ENCODE measurements around the gene KCNK5. TPM values are rescaled to one million over a fixed set of nuclear protein-coding genes. Genes with fewer than 3 reads are reported as not detected.

The KCNK5 gene
- total and polyA plus RNA-seq, 4 donors = 0.73 to 7.5 (median 6.1) TPM

DNA sequence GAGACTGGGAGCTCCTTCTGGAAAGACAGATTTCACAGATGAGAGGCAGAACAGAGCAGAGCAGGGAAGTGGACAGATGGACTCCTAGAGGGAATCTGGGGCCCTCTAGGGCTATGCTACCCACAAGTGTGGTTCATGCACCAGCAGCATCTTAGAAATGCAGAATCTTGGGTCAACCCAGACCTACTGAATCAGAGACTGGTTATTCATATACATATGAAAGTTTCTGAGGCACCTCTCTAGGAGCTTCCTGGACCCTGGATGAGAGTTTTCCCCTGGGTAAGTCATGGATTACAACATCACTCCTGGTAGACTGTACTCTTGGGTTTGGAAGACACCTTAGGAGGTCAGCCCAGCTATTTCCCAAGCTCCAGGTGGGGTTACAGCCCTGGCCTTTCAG lies 58.9 kb downstream of the KCNK5 start:
- Histone ChIP-seq H3K27me3 (ENCODE audit: control insufficient read depth, insufficient read depth, low read length) (peaks cover 3% of the 10 kb centered on the region), H3K27ac (ENCODE audit: low read depth, low read length) (no peak overlapping the region), H3K4me3 (ENCODE audit: low read depth, low read length) (no peak overlapping the region), H3K36me3 (ENCODE audit: control insufficient read depth, insufficient read depth, low read length) (no peaks in the 10 kb centered on the region), H3K9me3 (ENCODE audit: control insufficient read depth, insufficient read depth, low read length) (peaks cover 3% of the 10 kb centered on the region), H3K4me1 (ENCODE audit: control insufficient read depth, insufficient read depth, low read length) (peaks cover 17% of the 10 kb centered on the region)
- DNase-seq (ENCODE audit: low read depth in 4 of 6, low spot score in 6 of 6) = no peak

DNA sequence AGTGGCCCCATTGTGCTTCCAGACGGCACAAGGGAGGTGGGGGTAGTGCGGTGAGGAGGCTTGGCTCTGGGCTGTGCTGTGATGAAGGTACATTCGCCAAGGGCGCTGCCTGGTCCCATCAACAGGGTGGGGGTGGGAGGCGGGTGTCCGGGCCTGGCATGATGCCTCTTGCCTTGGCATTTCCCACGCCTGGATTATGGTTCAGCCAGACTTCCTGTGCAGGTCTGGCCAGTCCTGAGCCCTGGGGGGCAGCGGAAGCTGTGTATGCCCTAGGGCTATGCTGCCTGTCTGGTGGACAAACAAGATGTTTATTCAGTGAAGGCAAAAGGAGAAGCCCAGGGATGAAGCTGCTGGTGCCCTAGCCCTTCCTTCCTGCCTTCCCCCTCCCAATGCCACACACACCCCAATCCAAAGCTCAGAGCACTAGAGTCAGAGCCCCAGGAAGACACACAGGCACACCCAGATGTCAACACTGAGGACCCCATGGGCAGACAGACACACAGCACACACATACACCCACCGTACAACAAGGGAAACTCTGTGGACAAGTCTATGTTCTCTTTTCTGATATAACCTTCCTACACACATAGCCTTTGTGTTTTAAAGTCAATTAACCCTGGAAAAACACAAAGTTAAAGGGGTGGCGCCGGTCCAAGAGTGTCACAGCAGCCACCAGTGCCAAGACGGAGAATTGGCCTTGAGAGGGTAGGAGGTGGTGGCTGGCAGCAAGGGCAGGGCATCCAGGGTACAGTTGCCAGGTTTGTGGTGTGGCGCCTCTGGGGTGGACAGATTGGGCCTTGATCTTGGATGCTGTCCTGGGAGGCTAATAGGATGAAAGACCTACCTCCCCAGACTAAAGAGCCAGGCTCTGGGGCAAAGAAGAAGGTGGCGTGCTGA lies 59.6 kb downstream of the KCNK5 start:
- Histone ChIP-seq H3K4me1 (ENCODE audit: control insufficient read depth, insufficient read depth, low read length) (peaks cover 17% of the 10 kb centered on the region), H3K27ac (ENCODE audit: low read depth, low read length) (no peak overlapping the region), H3K9me3 (ENCODE audit: control insufficient read depth, insufficient read depth, low read length) (peaks cover 3% of the 10 kb centered on the region), H3K36me3 (ENCODE audit: control insufficient read depth, insufficient read depth, low read length) (no peaks in the 10 kb centered on the region), H3K27me3 (ENCODE audit: control insufficient read depth, insufficient read depth, low read length) (peaks cover 3% of the 10 kb centered on the region), H3K4me3 (ENCODE audit: low read depth, low read length) (no peak overlapping the region)
- peak in 1 of 6 donors; percentile 49 for DNase-seq (ENCODE audit: low read depth in 4 of 6, low spot score in 6 of 6)
- 80% methylated on average over 13 of the region's 14 CpGs for WGBS (ENCODE audit: insufficient coverage)

DNA sequence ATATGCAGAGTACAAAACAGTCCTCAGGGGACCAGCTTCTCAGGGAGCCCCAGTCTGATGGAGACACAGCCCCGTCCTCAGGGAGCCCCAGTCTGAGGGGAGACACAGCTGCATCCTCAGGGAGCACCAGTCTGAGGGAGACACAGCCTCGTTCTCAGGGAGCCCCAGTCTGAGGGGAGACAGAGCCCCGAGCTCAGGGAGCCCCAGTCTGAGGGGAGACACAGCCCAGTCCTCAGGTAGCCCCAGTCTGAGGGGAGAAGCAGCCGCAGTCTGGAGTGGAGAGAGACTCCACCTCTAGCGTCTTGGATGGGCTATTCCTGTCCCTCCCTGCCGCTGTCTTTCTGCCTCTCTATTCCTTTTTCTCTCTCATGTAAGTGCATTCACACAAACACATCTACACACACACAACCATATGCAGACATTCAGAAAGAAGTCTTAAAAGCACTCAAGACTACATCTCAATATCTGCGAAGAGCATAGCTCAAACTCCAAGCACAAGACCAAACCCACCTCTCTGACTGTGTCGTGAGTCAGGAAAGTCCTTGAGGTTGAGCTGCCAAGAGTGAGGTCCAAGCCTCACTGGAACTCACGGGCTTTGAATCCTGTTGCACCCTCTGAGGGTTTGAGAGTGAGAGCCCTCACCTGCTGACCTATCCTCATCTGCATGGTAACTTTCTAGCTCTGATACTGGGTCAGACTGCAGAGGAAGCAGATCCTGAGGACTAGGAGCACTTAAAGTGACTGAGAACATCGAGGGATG lies 61.2 kb downstream of the KCNK5 start:
- no peak overlapping the region for H3K27ac ChIP-seq (ENCODE audit: low read depth, low read length)

DNA sequence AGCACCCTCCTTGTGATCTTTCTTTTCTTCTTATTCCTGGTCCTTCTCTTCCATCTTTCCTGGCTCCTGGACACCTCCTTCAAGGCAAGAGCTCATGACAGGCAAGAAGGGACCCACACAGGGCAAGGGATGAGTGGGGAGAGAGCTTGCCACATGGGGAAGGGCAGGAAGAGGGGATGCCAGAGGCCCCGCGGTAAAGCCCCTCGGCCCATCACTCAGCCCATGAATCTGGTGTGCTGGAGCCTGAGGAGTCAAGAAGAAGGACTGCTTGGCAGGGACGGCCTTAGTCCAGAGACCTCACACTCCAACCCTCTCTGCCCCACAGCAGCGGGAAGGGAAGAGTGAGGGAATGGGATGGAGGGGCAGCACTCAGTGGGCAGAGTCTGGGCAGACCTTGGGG lies 62.0 kb downstream of the KCNK5 start:
- H3K9me3 ChIP-seq (ENCODE audit: control insufficient read depth, insufficient read depth, low read length) = peaks cover 3% of the 10 kb centered on the region
- H3K4me1 ChIP-seq (ENCODE audit: control insufficient read depth, insufficient read depth, low read length) = peaks cover 17% of the 10 kb centered on the region
- peaks cover 3% of the 10 kb centered on the region for H3K27me3 ChIP-seq (ENCODE audit: control insufficient read depth, insufficient read depth, low read length)
- DNase-seq (ENCODE audit: low read depth in 4 of 6, low spot score in 6 of 6) = no peak
- no peaks in the 10 kb centered on the region for H3K36me3 ChIP-seq (ENCODE audit: control insufficient read depth, insufficient read depth, low read length)
- 100% methylated on average over 3 of the region's 5 CpGs for WGBS (ENCODE audit: insufficient coverage)
- no peak overlapping the region for H3K4me3 ChIP-seq (ENCODE audit: low read depth, low read length)
- no peak overlapping the region for H3K27ac ChIP-seq (ENCODE audit: low read depth, low read length)

More for the DNA sequence above, 61.2 kb downstream of the KCNK5 start:
- 80% methylated on average over 8 of the region's 10 CpGs for WGBS (ENCODE audit: insufficient coverage)
- peaks cover 17% of the 10 kb centered on the region for H3K4me1 ChIP-seq (ENCODE audit: control insufficient read depth, insufficient read depth, low read length)
- no peak for DNase-seq (ENCODE audit: low read depth in 4 of 6, low spot score in 6 of 6)
- peaks cover 3% of the 10 kb centered on the region for H3K27me3 ChIP-seq (ENCODE audit: control insufficient read depth, insufficient read depth, low read length)
- no peaks in the 10 kb centered on the region for H3K36me3 ChIP-seq (ENCODE audit: control insufficient read depth, insufficient read depth, low read length)
- peaks cover 3% of the 10 kb centered on the region for H3K9me3 ChIP-seq (ENCODE audit: control insufficient read depth, insufficient read depth, low read length)
- H3K4me3 ChIP-seq (ENCODE audit: low read depth, low read length) = no peak overlapping the region

DNA sequence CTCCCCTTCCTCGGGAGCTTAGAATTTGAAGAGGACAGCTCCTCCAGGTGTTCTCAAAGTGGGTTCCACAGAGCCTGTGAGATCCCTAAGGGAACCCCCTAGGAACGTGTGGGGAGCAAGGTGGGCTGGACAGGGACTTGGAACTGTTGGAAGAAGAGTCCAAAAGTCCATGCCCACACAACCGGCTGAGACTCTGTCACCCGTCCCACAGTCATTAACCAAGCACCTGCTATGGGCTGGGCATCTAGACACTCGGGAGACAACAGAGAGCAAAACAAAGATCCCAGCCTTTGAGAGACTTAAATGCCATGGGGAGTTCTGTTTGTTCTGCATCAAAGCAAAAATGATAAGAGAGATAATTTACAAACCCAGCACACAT lies 62.4 kb downstream of the KCNK5 start:
- peaks cover 3% of the 10 kb centered on the region for H3K9me3 ChIP-seq (ENCODE audit: control insufficient read depth, insufficient read depth, low read length)

DNA sequence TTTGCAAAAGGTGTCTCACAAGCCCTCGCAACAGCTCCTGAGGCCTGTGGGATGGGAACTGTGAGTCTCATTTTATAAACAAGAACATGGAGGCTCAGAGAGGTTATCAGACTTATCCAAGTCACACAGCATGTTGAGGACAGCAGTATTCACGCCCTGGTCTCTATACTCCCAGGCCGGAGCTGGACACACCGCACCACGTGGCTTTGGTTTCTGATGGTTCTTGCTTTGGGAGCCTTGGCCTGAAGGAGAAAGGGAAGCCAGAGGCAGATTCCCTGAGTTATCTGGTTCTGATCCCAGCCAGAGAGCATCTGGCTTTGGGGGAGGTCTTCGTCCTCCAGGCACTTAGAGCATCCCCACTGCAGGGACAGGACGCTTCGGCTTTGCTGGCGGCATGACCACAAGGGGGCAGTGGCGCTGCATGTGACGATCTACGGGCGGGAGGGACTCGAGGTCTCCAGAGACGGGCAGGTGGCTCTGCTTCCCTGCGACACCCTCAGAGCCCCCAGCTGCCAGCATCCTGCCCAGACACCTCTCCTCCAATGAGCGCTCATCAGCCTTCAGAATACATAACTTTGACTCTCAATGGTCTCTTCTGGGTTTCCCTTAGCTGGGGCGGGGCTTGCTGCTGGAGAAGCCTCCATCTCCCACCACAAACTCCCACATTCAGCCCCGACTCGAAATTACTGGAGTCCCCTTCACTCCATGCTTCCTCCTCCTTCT lies 62.9 kb downstream of the KCNK5 start:
- Histone ChIP-seq H3K27me3 (ENCODE audit: control insufficient read depth, insufficient read depth, low read length) (peaks cover 3% of the 10 kb centered on the region), H3K4me1 (ENCODE audit: control insufficient read depth, insufficient read depth, low read length) (peaks cover 17% of the 10 kb centered on the region), H3K4me3 (ENCODE audit: low read depth, low read length) (no peak overlapping the region), H3K9me3 (ENCODE audit: control insufficient read depth, insufficient read depth, low read length) (peaks cover under 1% of the 10 kb centered on the region), H3K36me3 (ENCODE audit: control insufficient read depth, insufficient read depth, low read length) (no peaks in the 10 kb centered on the region), H3K27ac (ENCODE audit: low read depth, low read length) (no peak overlapping the region)
- peak in 5 of 6 donors; percentile 20 to 75 (median 28) for DNase-seq (ENCODE audit: low read depth in 4 of 6, low spot score in 6 of 6)
- 25% methylated on average over 16 of the region's 20 CpGs for WGBS (ENCODE audit: insufficient coverage)

More for the DNA sequence above, 62.4 kb downstream of the KCNK5 start:
- Histone ChIP-seq H3K27ac (ENCODE audit: low read depth, low read length) (no peak overlapping the region), H3K4me3 (ENCODE audit: low read depth, low read length) (no peak overlapping the region), H3K27me3 (ENCODE audit: control insufficient read depth, insufficient read depth, low read length) (peaks cover 3% of the 10 kb centered on the region), H3K4me1 (ENCODE audit: control insufficient read depth, insufficient read depth, low read length) (peaks cover 17% of the 10 kb centered on the region), H3K36me3 (ENCODE audit: control insufficient read depth, insufficient read depth, low read length) (no peaks in the 10 kb centered on the region)
- DNase-seq (ENCODE audit: low read depth in 4 of 6, low spot score in 6 of 6) = no peak
- WGBS (ENCODE audit: insufficient coverage) = 83% methylated on average over 1 of the region's 5 CpGs

DNA sequence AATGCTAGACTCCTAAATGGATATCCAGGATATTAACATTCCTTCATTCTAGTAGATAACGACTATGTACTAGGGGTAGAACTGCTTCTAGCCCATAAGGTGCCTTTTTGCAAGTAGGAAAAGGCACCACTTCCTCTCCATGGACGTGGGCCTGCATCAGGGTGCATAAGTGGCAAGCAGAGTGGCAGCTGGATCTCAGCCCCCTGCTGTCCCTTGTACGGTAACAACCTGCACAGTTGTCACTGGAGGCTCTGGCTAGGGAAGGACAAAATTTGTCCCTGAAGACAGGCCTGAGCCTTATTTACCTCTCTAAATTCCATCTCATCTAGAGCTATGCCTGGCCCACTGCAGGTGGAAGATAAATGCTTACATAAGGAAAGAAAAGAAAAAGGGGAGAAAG lies 71.8 kb downstream of the KCNK5 start:
- H3K4me3 ChIP-seq (ENCODE audit: low read depth, low read length) = no peak overlapping the region
- H3K27me3 ChIP-seq (ENCODE audit: control insufficient read depth, insufficient read depth, low read length) = no peaks in the 10 kb centered on the region
- no peak for DNase-seq (ENCODE audit: low read depth in 4 of 6, low spot score in 6 of 6)
- peaks cover 4% of the 10 kb centered on the region for H3K4me1 ChIP-seq (ENCODE audit: control insufficient read depth, insufficient read depth, low read length)
- H3K36me3 ChIP-seq (ENCODE audit: control insufficient read depth, insufficient read depth, low read length) = no peaks in the 10 kb centered on the region
- no peak overlapping the region for H3K27ac ChIP-seq (ENCODE audit: low read depth, low read length)
- 41% methylated on average over 3 of the region's 3 CpGs for WGBS (ENCODE audit: insufficient coverage)
- H3K9me3 ChIP-seq (ENCODE audit: control insufficient read depth, insufficient read depth, low read length) = no peaks in the 10 kb centered on the region

DNA sequence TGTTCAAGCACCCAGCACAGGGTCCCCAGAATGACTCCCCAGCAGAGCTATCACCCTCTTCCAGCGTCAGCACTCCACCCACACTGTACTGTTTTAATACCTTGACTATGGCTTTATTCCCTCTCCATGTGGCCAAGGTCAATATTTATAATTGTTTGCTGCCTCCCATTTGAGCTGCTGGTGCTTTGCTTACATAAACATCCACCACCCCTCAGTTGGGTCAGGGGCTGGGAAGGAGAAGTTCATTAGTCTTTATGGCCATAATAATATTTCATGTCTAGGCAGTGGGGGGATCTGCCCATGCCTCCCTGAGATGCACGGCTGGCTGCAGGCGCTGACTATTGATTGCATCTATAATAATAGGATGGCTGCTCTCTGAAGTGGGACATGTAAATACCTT lies 72.5 kb downstream of the KCNK5 start:
- Histone ChIP-seq H3K27ac (ENCODE audit: low read depth, low read length) (no peak overlapping the region), H3K27me3 (ENCODE audit: control insufficient read depth, insufficient read depth, low read length) (no peaks in the 10 kb centered on the region), H3K9me3 (ENCODE audit: control insufficient read depth, insufficient read depth, low read length) (no peaks in the 10 kb centered on the region), H3K4me3 (ENCODE audit: low read depth, low read length) (no peak overlapping the region), H3K36me3 (ENCODE audit: control insufficient read depth, insufficient read depth, low read length) (no peaks in the 10 kb centered on the region), H3K4me1 (ENCODE audit: control insufficient read depth, insufficient read depth, low read length) (peaks cover 4% of the 10 kb centered on the region)
- peak in 1 of 6 donors; percentile 73 for DNase-seq (ENCODE audit: low read depth in 4 of 6, low spot score in 6 of 6)
- 70% methylated on average over 3 of the region's 3 CpGs for whole genome bisulfite sequencing (ENCODE audit: insufficient coverage)

DNA sequence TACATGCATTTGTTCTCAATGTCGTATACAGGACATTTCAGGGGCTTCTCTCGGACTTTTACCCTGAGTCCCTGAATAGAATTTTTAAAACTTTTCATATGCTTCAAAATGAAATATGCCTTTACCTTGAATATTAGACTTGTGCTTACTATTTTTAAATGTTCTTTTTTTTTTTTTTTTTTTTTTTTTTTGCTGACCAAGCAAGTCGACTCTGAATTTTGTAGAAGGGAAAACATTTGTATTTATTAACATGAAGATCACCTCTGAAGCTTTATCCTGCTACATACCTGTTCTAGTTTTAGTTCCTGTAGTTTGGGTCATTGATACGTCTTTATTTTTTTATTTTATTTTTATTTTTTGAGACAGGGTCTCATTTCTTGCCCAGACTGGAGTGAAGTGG lies 74.6 kb downstream of the KCNK5 start:
- no peaks in the 10 kb centered on the region for H3K36me3 ChIP-seq (ENCODE audit: control insufficient read depth, insufficient read depth, low read length)
- no CpG with 5 or more reads among the region's 4 CpGs for whole genome bisulfite sequencing (ENCODE audit: insufficient coverage)
- no peak overlapping the region for H3K27ac ChIP-seq (ENCODE audit: low read depth, low read length)
- H3K27me3 ChIP-seq (ENCODE audit: control insufficient read depth, insufficient read depth, low read length) = no peaks in the 10 kb centered on the region
- H3K9me3 ChIP-seq (ENCODE audit: control insufficient read depth, insufficient read depth, low read length) = no peaks in the 10 kb centered on the region
- peaks cover 4% of the 10 kb centered on the region for H3K4me1 ChIP-seq (ENCODE audit: control insufficient read depth, insufficient read depth, low read length)
- no peak for DNase-seq (ENCODE audit: low read depth in 4 of 6, low spot score in 6 of 6)
- no peak overlapping the region for H3K4me3 ChIP-seq (ENCODE audit: low read depth, low read length)
